HepG2 (cell line): ENCODE results near the gene LCN2. TPM values are rescaled to one million over a fixed set of nuclear protein-coding genes. Genes with fewer than 3 reads are reported as not detected.
A peak's percentile ranks its signal among the peaks of the same experiment; 100 is the strongest.

Source experiments
- NCOR1 ChIP-seq: fragments of 200-600 bp; sonication (generic); IDR thresholded peaks from 2 replicates; pipeline ENCODE4 v1.7.0; 2017; ENCODE audit warnings: antibody characterized with exemption, low read length, borderline replicate concordance
- polyA plus RNA-seq, 8 experiments: library from polyadenylated mRNA; depleted of rRNA in 3 of 8; stranded (reverse) in 7 of 8; unstranded in 1 of 8; fragments of >200 nt; fragmentation: Illumina TruSeq in 4 of 8; extraction: Trizol in 4 of 8; gene quantifications; 2 replicates each; pipeline versions ENCODE4 v1.2.1 to v1.2.3, GENCODE V29; 2011 to 2016; ENCODE audit warnings: low read depth in 4 of 8, missing spikeins in 1 of 8, mixed read lengths in 1 of 8; ENCODE audit not compliant: insufficient read depth in 1 of 8
- total RNA-seq, 5 experiments: library from RNA; depleted of rRNA; stranded (reverse); fragments of >200 nt; fragmentation: Illumina TruSeq; extraction: Trizol; gene quantifications; 2 replicates each; pipeline ENCODE4 v1.2.3, GENCODE V29; 2016; ENCODE audit warnings: low read depth in 1 of 5
- TF ChIP-seq, protein P1 (sequence below): sonication (generic); formaldehyde crosslinking; IDR thresholded peaks from 2 replicates; pipeline ENCODE4 v1.5.1; 2020; ENCODE audit warnings: mild to moderate bottlenecking, missing genetic modification reagents, moderate library complexity
- TF ChIP-seq, protein P2 (sequence below): sonication (generic); formaldehyde crosslinking; IDR thresholded peaks from 2 replicates; pipeline ENCODE4 v1.5.0; 2020; ENCODE audit warnings: mild to moderate bottlenecking, missing genetic modification reagents
- TF ChIP-seq, protein P3 (sequence below): sonication (generic); formaldehyde crosslinking; IDR thresholded peaks from 2 replicates; pipeline ENCODE4 v1.8.1; 2022; ENCODE audit warnings: mild to moderate bottlenecking, missing genetic modification reagents
- TF ChIP-seq, protein P4 (sequence below): sonication (generic); formaldehyde crosslinking; IDR thresholded peaks from 2 replicates; pipeline ENCODE4 v1.5.0; 2020; ENCODE audit warnings: missing genetic modification reagents

The LCN2 gene
- total and polyA plus RNA-seq, 2 of the 13 experiments (the other 11 are each of a cell fraction or from before 2014, with no cell fraction given), result 0.38 to 1.4 TPM

DNA sequence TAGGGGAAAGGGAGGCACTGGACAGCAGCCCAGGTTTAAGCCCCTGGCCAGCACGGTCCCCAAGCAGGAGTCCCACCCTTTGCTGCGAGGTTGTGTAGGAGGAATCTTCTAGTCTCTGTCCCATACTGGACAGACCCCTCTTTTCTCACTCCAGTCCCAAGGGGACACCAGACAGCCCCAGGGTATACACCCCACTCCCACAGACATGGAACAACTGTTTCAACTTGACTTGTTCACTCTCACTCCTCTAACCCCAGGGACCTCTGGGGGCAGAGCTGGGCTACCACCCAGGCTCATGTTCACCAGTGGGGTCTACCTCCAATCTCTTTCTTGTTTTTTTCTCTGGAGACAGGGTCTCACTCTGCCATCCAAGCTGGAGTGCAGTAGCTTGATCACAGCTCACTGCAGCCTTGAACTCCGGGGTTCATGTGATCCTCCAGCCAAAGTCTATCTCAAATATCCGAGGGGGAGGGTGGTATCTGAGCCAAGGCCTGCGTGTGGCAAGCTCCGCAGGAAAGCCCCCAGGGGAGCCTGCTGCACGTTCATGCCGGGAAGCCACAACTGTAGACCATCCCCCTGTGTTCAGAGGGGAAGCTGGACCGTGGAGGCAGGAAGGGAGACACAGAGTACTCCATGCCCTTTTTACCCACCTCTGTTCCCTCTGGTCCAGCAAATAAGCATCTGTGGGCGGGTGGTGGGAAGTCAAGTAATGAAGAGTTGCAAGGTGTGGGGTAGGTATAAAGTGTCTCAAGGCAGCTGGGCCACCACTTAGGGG, 23.5 kb upstream of the LCN2 start (continued):
- TF ChIP-seq, protein P1, sequence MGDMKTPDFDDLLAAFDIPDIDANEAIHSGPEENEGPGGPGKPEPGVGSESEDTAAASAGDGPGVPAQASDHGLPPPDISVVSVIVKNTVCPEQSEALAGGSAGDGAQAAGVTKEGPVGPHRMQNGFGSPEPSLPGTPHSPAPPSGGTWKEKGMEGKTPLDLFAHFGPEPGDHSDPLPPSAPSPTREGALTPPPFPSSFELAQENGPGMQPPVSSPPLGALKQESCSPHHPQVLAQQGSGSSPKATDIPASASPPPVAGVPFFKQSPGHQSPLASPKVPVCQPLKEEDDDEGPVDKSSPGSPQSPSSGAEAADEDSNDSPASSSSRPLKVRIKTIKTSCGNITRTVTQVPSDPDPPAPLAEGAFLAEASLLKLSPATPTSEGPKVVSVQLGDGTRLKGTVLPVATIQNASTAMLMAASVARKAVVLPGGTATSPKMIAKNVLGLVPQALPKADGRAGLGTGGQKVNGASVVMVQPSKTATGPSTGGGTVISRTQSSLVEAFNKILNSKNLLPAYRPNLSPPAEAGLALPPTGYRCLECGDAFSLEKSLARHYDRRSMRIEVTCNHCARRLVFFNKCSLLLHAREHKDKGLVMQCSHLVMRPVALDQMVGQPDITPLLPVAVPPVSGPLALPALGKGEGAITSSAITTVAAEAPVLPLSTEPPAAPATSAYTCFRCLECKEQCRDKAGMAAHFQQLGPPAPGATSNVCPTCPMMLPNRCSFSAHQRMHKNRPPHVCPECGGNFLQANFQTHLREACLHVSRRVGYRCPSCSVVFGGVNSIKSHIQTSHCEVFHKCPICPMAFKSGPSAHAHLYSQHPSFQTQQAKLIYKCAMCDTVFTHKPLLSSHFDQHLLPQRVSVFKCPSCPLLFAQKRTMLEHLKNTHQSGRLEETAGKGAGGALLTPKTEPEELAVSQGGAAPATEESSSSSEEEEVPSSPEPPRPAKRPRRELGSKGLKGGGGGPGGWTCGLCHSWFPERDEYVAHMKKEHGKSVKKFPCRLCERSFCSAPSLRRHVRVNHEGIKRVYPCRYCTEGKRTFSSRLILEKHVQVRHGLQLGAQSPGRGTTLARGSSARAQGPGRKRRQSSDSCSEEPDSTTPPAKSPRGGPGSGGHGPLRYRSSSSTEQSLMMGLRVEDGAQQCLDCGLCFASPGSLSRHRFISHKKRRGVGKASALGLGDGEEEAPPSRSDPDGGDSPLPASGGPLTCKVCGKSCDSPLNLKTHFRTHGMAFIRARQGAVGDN, result peak; percentile 19
- TF ChIP-seq, protein P2, sequence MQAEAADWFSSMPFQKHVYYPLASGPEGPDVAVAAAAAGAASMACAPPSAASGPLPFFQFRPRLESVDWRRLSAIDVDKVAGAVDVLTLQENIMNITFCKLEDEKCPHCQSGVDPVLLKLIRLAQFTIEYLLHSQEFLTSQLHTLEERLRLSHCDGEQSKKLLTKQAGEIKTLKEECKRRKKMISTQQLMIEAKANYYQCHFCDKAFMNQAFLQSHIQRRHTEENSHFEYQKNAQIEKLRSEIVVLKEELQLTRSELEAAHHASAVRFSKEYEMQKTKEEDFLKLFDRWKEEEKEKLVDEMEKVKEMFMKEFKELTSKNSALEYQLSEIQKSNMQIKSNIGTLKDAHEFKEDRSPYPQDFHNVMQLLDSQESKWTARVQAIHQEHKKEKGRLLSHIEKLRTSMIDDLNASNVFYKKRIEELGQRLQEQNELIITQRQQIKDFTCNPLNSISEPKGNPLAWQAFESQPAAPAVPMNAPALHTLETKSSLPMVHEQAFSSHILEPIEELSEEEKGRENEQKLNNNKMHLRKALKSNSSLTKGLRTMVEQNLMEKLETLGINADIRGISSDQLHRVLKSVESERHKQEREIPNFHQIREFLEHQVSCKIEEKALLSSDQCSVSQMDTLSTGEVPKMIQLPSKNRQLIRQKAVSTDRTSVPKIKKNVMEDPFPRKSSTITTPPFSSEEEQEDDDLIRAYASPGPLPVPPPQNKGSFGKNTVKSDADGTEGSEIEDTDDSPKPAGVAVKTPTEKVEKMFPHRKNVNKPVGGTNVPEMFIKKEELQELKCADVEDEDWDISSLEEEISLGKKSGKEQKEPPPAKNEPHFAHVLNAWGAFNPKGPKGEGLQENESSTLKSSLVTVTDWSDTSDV, result no peak
- TF ChIP-seq, protein P3, sequence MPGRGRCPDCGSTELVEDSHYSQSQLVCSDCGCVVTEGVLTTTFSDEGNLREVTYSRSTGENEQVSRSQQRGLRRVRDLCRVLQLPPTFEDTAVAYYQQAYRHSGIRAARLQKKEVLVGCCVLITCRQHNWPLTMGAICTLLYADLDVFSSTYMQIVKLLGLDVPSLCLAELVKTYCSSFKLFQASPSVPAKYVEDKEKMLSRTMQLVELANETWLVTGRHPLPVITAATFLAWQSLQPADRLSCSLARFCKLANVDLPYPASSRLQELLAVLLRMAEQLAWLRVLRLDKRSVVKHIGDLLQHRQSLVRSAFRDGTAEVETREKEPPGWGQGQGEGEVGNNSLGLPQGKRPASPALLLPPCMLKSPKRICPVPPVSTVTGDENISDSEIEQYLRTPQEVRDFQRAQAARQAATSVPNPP (CRISPR knock-in tag), result no peak
- TF ChIP-seq, protein P4, sequence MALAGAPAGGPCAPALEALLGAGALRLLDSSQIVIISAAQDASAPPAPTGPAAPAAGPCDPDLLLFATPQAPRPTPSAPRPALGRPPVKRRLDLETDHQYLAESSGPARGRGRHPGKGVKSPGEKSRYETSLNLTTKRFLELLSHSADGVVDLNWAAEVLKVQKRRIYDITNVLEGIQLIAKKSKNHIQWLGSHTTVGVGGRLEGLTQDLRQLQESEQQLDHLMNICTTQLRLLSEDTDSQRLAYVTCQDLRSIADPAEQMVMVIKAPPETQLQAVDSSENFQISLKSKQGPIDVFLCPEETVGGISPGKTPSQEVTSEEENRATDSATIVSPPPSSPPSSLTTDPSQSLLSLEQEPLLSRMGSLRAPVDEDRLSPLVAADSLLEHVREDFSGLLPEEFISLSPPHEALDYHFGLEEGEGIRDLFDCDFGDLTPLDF (CRISPR knock-in tag), result no peak
- TF ChIP-seq NCOR1, result peak; percentile 27; the same call in 1 of the 2 replicates
